ENCODE data around the gene ZACN.
"Not testable (repeated sequence)": the region's sequence is repeated elsewhere in the genome, so short reads cannot be mapped to it uniquely, and the experiment has no call there.

The ZACN gene

GRCh38 chr17:76078860-76079534 lies at the start of gene ZACN:
ZACN (plus strand) TSS chr17:76079182; CDS start chr17:76079265, 83 bp downstream.
- no peak for ATAC-seq

GRCh38 chr17:76032073-76032779 lies 46.8 kb upstream of the ZACN start:
- ATAC-seq, result no peak

DNA sequence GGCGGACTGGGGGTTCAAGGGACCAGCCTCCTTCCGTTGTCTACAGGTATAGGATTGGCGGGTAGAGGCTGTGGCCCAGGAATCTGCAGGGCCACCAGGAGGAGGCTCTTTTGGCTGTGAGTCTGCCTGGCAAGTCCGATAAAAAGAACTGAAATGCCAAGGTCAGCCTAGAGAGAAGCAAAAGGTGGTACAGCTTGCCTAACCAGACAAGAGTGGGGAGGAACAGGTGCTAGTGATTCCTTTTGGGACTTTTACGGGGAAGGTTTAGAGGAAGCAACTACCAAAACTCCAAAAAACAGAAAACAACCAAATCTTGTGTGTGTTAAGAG lies 46.2 kb upstream of the ZACN start:
- no peak for ATAC-seq

DNA sequence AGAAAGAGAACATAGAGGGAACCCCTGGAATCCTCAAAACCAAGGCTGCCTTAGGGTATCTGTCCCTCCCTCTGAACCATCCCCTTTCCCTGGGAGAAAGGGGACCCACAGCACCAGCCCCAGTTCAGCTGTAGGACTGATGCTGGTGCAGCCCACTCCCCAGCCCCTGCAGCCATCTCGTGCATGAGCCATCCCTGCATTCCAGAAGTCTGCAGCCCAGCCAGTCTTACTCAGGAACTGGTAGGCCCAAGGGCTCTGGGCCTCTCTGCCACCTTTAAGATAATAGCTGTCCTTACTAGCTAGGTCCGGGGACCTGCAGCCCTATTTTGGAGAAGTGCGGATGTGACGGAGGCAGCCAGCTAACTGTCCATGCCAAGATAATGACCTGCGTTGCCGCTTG lies 45.8 kb upstream of the ZACN start:
- ATAC-seq, result no peak

- no peak for ATAC-seq
Measured at GRCh38 chr17:76034428-76035350, 44.3 kb upstream of the ZACN start.

GRCh38 chr17:76036497-76037261 lies 42.3 kb upstream of the ZACN start:
- ATAC-seq, result no peak

- no peak for ATAC-seq
Measured at GRCh38 chr17:76038050-76038449, 40.9 kb upstream of the ZACN start.

DNA sequence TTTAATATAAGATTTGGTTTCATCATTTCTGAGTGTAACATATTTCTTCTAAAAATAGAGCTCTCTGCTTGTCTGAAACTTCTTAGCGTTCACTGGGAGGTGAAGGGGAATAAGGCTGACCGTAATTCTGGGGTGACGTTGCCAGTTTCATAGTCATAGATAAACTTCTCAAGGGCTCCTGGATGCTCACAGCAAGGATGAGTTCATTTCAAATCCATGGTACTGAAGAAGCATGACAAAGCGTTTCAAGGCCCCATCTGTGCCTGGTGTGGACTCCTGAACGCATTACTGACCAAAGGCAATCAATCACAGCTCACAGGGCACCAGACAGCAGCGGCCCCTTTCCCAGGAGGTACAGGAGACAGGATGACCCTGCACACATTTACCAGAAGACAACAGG lies 39.9 kb upstream of the ZACN start:
- ATAC-seq, result no peak

DNA sequence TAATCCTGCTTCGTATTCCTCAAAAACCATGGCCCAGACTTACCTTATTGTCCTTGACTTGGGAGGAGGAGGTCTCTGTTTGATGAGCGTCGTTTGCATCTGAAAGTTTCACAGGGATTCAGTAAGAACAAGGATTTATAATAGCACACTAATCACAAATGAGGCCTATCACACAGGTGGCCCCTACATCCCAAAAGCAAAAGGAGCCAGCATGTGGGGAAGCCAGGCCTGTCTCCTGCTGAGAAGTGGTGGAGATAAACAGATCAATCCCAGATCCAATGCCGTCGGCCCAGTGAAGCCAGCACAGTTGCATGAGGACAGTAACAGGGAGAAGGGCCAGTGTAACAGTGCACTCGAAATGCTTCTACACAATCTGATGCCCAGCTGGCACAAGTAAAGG lies 38.6 kb upstream of the ZACN start:
- ATAC-seq, result no peak

DNA sequence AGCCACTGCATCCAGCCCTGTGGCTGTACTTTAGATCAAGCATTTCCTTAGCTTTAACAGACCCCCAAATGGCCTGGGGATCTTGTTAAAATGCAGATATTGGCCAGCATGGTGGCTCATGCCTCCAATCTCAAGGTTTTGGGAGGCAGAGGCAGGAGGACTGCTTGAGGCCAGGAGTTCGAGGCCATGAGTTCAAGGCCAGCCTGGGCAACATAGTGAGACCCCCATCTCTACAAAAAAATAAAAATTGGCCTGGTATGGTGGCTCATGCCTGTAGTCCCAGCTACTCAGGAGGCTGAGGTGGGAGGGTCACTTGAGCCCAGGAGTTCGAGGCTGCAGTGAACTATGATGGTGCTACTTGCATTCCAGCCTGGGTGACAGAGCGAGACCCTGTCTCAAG lies 36.1 kb upstream of the ZACN start:
- ATAC-seq, result not testable (repeated sequence)

DNA sequence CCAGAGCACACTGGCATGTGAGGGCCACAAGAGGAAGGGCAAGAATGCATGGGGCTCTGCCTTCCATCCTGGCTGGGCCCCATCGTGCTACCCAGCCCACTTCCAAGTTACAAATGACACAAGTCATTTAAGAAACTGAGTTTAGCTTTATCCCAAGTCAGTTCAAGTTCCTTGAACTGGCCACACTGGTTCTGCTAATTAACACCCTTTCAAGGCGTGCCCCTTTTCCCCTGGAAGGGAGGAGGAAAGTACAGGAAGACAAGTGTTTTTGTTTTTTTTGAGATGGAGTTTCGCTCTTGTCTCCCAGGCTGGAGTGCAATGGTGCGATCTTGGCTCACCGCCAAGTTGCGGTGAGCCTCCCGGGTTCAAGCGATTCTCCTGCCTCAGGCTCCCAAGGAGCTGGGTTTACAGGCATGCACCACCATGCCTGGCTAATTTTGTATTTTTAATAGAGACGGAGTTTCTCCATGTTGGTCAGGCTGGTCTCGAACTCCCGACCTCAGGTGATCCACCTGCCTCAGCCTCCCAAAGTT lies 34.4 kb upstream of the ZACN start:
- ATAC-seq, result not testable (repeated sequence)

- ATAC-seq, result no peak
Measured at GRCh38 chr17:76046064-76046463, 32.9 kb upstream of the ZACN start.

DNA sequence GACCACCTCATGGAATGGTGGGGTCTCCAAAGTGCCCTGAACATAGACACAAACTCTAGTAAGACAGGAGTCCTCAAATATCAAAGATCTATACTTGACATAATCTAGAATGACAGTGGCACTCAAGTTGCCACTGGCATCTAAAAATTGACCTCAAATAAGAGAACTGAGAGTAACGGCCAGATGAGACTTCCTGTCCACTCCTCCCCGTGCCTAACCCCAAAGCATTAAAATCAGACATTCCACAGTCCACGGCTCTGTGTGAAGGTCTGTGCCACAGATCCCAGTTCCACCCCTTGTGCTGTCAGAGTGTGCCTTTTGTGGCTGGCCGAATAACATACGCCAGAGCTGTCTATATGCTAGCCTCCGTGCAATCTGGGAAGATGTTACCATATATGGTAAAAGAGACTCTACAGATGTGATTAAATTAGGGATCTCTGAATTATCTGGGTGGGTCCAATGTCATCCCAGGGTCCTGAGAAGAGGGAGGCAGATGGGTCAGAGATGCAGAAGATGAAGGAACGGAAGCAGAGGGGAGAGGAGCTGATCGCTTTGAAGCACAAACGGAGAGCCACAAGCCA lies 30.9 kb upstream of the ZACN start:
- ATAC-seq, result no peak

DNA sequence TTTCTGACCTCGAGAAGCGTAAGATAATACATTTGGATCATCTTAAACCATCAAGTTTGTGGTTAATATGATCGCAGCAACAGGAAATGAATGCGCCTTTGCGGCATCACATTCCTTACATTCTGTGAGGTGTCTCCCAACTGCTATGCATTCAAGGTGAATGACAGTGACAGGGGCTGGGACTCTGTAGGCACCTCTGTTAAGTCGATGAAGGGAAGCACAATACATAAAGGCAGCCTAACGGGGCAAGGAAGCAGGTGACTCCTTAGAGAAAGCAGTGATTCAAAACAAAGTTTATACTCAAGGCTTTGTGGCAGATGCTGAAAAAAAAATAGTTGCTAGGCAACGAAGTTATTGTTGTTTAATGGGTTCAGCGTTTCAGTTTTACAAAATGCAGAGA lies 30.3 kb upstream of the ZACN start:
- ATAC-seq, result peak in 1 of 2 donors; percentile 45

- ATAC-seq, result no peak
Measured at GRCh38 chr17:76049239-76049638, 29.7 kb upstream of the ZACN start.

DNA sequence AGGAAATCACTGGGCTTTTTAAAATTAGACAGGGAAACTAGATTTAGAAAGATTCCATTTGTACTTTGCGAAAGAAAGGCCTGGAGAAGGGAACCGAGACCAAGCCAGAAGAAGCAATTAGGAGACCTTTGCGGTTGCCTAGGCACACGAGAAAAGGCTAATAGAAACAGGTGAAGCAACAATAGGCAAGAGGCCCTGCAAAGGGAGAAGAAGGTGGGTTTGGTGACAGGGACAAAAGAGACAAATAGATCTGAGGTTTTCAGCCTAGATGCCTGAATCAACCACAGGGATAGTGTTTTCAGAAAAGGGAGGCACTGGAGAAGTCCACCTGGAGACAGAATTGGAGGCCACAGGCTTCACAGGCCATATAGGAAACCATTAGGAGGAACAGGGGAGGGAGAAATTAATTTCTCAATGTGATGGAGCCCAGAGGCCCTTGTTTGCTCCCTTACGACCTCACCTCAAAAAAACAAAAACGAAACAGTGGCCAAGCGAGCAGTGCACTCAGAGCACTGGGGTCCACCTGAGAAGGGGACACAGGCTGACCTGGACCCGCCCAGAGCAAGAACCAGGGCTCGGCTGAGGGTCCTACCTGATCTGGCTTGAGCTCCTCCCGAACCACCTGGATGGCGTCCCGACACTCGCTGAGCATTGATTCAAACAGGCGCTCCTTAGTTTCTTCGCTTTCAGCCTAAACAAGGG lies 29.0 kb upstream of the ZACN start:
- no peak for ATAC-seq

GRCh38 chr17:76050538-76051467 lies 28.2 kb upstream of the ZACN start:
- peak in 1 of 2 donors; percentile 24 for ATAC-seq

- no peak for ATAC-seq
Measured at GRCh38 chr17:76051561-76051960, 27.4 kb upstream of the ZACN start.

GRCh38 chr17:76053246-76054111 lies 25.5 kb upstream of the ZACN start:
- peak in 1 of 2 donors; percentile 53 for ATAC-seq

All from activated CD4-positive, CD25-positive, alpha-beta regulatory T cell treated with anti-CD3 and anti-CD28 coated beads, Interleukin-2, amount 50 U/mL, for 24 hours (primary cell).